Right lobe of liver (tissue), 4 donors: ENCODE results near the gene TMEM87B.

Experiments
- POLR2A ChIP-seq: fragments of 450-650 bp; IDR thresholded peaks from one replicate; pipeline ENCODE4 v1.6.1; 2017; ENCODE audit warnings: antibody characterized with exemption, mild to moderate bottlenecking
- TF ChIP-seq, protein P1 (sequence below), 4 donors: fragments of 200-600 bp in 3 of 4; fragments of 450-650 bp in 1 of 4; IDR thresholded peaks; one replicate each; pipeline versions ENCODE4 v1.5.1 to v1.8.0; 2016 to 2022; ENCODE audit warnings: antibody characterized with exemption in 4 of 4, mild to moderate bottlenecking in 2 of 4
- donor health status: DM: no; HTN: no; CAD: no.
- donor health status: DM: no; HTN: no; CAD: no.
- donor health status: DM: no; HTN: yes; CAD: no.

DNA sequence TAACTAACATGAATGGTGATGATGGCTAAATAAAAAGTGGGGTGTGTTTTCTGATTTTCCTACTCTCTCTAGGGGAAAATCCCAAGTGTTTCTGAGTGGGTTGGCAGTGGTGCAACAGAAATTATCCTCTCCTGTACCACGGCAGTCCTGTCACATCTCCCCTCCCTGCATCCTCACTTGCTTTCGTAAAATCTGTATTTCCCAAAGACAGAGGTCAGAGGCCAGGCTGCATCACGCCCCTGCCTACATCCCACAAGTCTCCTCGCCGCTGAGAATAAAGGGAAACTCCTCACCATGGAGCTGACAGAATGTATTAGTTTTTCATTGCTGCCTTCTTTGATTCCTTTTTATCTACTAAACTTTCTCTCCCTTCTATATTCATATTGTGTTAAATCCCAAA, 96.2 kb downstream of the TMEM87B start:
- TF ChIP-seq, protein P1, sequence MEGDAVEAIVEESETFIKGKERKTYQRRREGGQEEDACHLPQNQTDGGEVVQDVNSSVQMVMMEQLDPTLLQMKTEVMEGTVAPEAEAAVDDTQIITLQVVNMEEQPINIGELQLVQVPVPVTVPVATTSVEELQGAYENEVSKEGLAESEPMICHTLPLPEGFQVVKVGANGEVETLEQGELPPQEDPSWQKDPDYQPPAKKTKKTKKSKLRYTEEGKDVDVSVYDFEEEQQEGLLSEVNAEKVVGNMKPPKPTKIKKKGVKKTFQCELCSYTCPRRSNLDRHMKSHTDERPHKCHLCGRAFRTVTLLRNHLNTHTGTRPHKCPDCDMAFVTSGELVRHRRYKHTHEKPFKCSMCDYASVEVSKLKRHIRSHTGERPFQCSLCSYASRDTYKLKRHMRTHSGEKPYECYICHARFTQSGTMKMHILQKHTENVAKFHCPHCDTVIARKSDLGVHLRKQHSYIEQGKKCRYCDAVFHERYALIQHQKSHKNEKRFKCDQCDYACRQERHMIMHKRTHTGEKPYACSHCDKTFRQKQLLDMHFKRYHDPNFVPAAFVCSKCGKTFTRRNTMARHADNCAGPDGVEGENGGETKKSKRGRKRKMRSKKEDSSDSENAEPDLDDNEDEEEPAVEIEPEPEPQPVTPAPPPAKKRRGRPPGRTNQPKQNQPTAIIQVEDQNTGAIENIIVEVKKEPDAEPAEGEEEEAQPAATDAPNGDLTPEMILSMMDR (IDR thresholded peaks at IDR 0.05) = no peak
- no peak for TF ChIP-seq POLR2A
